B cell (primary cell): ENCODE measurements around the gene TCF12. TPM values are rescaled to one million over a fixed set of nuclear protein-coding genes. Genes with fewer than 3 reads are reported as not detected.
"Not testable (repeated sequence)": the region's sequence is repeated elsewhere in the genome, so short reads cannot be mapped to it uniquely, and the experiment has no call there.

Experiments
- ATAC-seq: fragments of 200-7000 bp; cut with Tn5 transposase; one replicate; pipeline ENCODE4 v1.10.0; 2021; ENCODE audit warnings: low read depth, mild to moderate bottlenecking, moderate number of reproducible peaks, moderate library complexity
- CTCF ChIA-PET: fragments of 350-600 bp; sonication (Branson Sonifier 250); formaldehyde crosslinking; loops from one replicate; lab custom pipeline; 2021; ENCODE audit warnings: antibody characterized with exemption, inconsistent platforms; lab: Charles Lee
- POLR2A ChIA-PET: fragments of 350-600 bp; sonication (Branson Sonifier 250); formaldehyde crosslinking; loops from one replicate; lab custom pipeline; 2021; ENCODE audit warnings: antibody characterized with exemption; lab: Charles Lee
- DNase-seq: peaks from one replicate; pipeline ENCODE4 v3.0.0; 2013
- H2AFZ ChIP-seq: 2 replicates; pipeline ENCODE4 v1.6.1; 2012; ENCODE audit warnings: mild to moderate bottlenecking, low read depth, low read length; ENCODE audit not compliant: insufficient read depth, poor library complexity, severe bottlenecking
- H3K27ac ChIP-seq, 2 donors: 1 replicate in 1 of 2; 2 replicates in 1 of 2; pipeline ENCODE4 v1.5.1; 2012 to 2013; ENCODE audit warnings: low read length in 2 of 2, mild to moderate bottlenecking in 2 of 2, moderate library complexity in 1 of 2
- H3K27me3 ChIP-seq, 4 experiments: fragments of 200-600 bp in 1 of 4; sonication (generic) in 1 of 4; replicated peaks in 1 of 4; 1 replicate in 2 of 4; 2 replicates in 2 of 4; pipeline versions ENCODE4 v1.6.1 to v1.7.0; 2013 to 2016; ENCODE audit warnings: low read length in 3 of 4, mild to moderate bottlenecking in 2 of 4, mixed read lengths in 1 of 4, moderate library complexity in 1 of 4; ENCODE audit not compliant: insufficient read depth in 4 of 4, control insufficient read depth in 3 of 4; ENCODE audit errors: control extremely low read depth in 1 of 4
- H3K36me3 ChIP-seq, 2 experiments: replicated peaks in 1 of 2; 1 replicate in 1 of 2; 2 replicates in 1 of 2; pipeline versions ENCODE4 v1.6.1 to v1.7.1; 2013; ENCODE audit warnings: low read length in 1 of 2; ENCODE audit not compliant: insufficient read depth in 2 of 2, control insufficient read depth in 1 of 2; ENCODE audit errors: control extremely low read depth in 1 of 2, extremely low read depth in 1 of 2
- H3K4me1 ChIP-seq, 2 donors: fragments of 200-600 bp in 1 of 2; sonication (generic) in 1 of 2; 1 replicate in 1 of 2; 2 replicates in 1 of 2; pipeline versions ENCODE4 v1.5.1 to v1.6.1; 2013 to 2017; ENCODE audit warnings: low read length in 2 of 2; ENCODE audit not compliant: control insufficient read depth in 2 of 2, insufficient read depth in 2 of 2
- H3K4me2 ChIP-seq: replicated peaks from 2 replicates; pipeline ENCODE3; 2012; ENCODE audit warnings: mild to moderate bottlenecking, low read depth, low read length; ENCODE audit not compliant: poor library complexity, severe bottlenecking
- H3K4me3 ChIP-seq, 5 experiments: fragments of 200-600 bp in 1 of 5; sonication (generic) in 1 of 5; 1 replicate in 3 of 5; 2 replicates in 2 of 5; pipeline versions ENCODE4 v1.5.1 to v1.7.0; 2011 to 2016; ENCODE audit warnings: low read length in 4 of 5, mild to moderate bottlenecking in 4 of 5, low read depth in 2 of 5, control low read depth in 1 of 5, moderate library complexity in 1 of 5; ENCODE audit not compliant: insufficient read depth in 1 of 5; ENCODE audit errors: control extremely low read depth in 1 of 5, extremely low read depth in 1 of 5
- H3K79me2 ChIP-seq: fragments of 200-600 bp; sonication (generic); one replicate; pipeline ENCODE4 v1.6.0; 2016; ENCODE audit warnings: low read length; ENCODE audit not compliant: control insufficient read depth, insufficient read depth
- H3K9ac ChIP-seq: fragments of 200-600 bp; sonication (generic); 2 replicates; pipeline ENCODE4 v1.6.1; 2017; ENCODE audit warnings: mild to moderate bottlenecking, low read length, moderate library complexity
- H3K9me3 ChIP-seq, 3 donors: one replicate each; pipeline versions ENCODE4 v1.6.1 to v1.7.1; 2013; ENCODE audit warnings: low read length in 2 of 3; ENCODE audit not compliant: control insufficient read depth in 2 of 3, insufficient read depth in 1 of 3; ENCODE audit errors: control extremely low read depth in 1 of 3
- H4K20me1 ChIP-seq: 2 replicates; pipeline ENCODE4 v1.6.0; 2012; ENCODE audit warnings: mild to moderate bottlenecking, low read length; ENCODE audit not compliant: insufficient read depth, control insufficient read depth, poor library complexity, severe bottlenecking
- H3K27ac Mint-ChIP-seq: one replicate; pipeline ENCODE4 v1.8.0; 2021; ENCODE audit warnings: mixed read lengths
- H3K27me3 Mint-ChIP-seq: one replicate; pipeline ENCODE4 v1.8.0; 2021; ENCODE audit warnings: mixed read lengths
- H3K4me1 Mint-ChIP-seq: one replicate; pipeline ENCODE4 v1.8.0; 2021; ENCODE audit warnings: mixed read lengths
- H3K4me3 Mint-ChIP-seq: one replicate; pipeline ENCODE4 v1.8.0; 2021; ENCODE audit warnings: mixed read lengths
- H3K9me3 Mint-ChIP-seq: one replicate; pipeline ENCODE4 v1.8.0; 2022; ENCODE audit warnings: mixed read lengths; ENCODE audit not compliant: insufficient read depth
- EZH2 ChIP-seq: IDR thresholded peaks from 2 replicates; pipeline ENCODE4 v1.6.1; 2012; ENCODE audit warnings: borderline replicate concordance, low read depth, mild to moderate bottlenecking, moderate library complexity, low read length; ENCODE audit not compliant: insufficient read depth, poor library complexity, severe bottlenecking
- WGBS: methylation state at CpG from one replicate; pipeline ENCODE4 v1.1.5; 2013; ENCODE audit warnings: missing lambda C conversion rate; ENCODE audit not compliant: insufficient coverage; 5-methylcytosine and 5-hydroxymethylcytosine counted together
- intact Hi-C: fragments of 100-400 bp; cut with micrococcal nuclease; formaldehyde crosslinking; loops from one replicate; pipeline ENCODE4 v1.10.0; 2022
- polyA plus RNA-seq: library from polyadenylated mRNA; depleted of rRNA; stranded (reverse); fragments of >200 nt; gene quantifications from 2 replicates; pipeline ENCODE4 v1.2.3, GENCODE V29; 2012
- total RNA-seq, 2 donors: library from RNA; stranded (reverse); fragments of 120-200 nt in 1 of 2; gene quantifications; 1 replicate in 1 of 2; 2 replicates in 1 of 2; pipeline versions ENCODE4 v1.2.3 to v1.2.4, GENCODE V29; 2013 to 2022
- TF ChIP-seq, protein P1 (sequence below): fragments of 200-600 bp; IDR thresholded peaks from one replicate; pipeline ENCODE4 v1.8.0; 2022; ENCODE audit warnings: antibody characterized with exemption, mild to moderate bottlenecking

Gene TCF12
- total and polyA plus RNA-seq, 2 donors (not counting 1 experiment from before 2014, with no cell fraction given) = 27.1 to 131 TPM

DNA sequence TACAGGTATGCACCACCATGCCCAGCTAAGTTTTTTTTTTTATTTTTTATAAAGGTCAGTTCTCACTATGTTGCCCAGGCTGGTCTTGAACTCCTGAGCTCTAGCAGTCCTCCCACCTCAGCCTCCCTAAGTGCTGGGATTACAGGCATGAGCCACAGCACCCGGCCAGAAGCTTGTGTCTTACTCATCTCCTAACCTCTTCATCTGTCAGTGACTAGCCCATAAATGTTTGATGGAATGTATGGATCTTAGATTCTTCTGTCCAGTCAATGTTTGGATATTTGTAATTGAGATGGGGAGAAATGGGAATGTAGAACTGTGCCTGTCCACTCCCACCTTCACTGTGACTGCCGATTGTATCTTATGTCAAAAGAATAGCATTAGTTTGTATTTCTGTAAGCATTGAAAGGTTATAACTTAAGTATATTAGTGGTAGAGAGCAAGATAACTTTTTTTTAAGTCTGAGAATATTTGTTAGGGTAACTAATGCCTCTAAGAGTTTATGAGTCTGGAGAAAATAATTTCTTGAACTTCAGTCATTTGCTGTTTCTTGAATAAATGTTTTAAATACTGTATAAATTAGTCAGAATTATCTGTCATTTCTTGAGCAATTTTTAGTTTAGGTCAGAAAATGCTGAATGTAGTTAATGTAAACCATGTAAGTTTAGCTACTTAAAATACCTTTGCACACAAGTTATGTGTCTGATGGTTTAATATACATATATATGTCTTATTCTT is 242.5 kb downstream of the TCF12 start:
- no peak overlapping the region for H3K27ac Mint-ChIP-seq
- CTCF ChIA-PET = interaction anchor here (0.6 to 5.8 kb wide), 3 partner anchors 10 to 53 kb away, joined by 3 to 31 read pairs (median 3); no protein-coding TSS in a partner anchor

GRCh38 chr15:57164251-57164650 is 245.8 kb downstream of the TCF12 start:
- intact Hi-C loops, H3K9me3 ChIP-seq, H3K4me1 Mint-ChIP-seq, H3K27me3 ChIP-seq, H2AFZ ChIP-seq, H3K4me3 ChIP-seq, H3K4me1 ChIP-seq, DNase-seq, H3K79me2 ChIP-seq, H3K4me3 Mint-ChIP-seq, H3K36me3 ChIP-seq, H3K27me3 Mint-ChIP-seq, H3K27ac ChIP-seq, CTCF ChIA-PET, H3K9ac ChIP-seq, ATAC-seq, H3K4me2 ChIP-seq, POLR2A ChIA-PET, H3K9me3 Mint-ChIP-seq, H3K27ac Mint-ChIP-seq, H4K20me1 ChIP-seq: not testable (repeated sequence)
- WGBS = 93% methylated on average over 3 of the region's 7 CpGs

More for the DNA sequence above, 242.5 kb downstream of the TCF12 start:
- TF ChIP-seq, protein P1, sequence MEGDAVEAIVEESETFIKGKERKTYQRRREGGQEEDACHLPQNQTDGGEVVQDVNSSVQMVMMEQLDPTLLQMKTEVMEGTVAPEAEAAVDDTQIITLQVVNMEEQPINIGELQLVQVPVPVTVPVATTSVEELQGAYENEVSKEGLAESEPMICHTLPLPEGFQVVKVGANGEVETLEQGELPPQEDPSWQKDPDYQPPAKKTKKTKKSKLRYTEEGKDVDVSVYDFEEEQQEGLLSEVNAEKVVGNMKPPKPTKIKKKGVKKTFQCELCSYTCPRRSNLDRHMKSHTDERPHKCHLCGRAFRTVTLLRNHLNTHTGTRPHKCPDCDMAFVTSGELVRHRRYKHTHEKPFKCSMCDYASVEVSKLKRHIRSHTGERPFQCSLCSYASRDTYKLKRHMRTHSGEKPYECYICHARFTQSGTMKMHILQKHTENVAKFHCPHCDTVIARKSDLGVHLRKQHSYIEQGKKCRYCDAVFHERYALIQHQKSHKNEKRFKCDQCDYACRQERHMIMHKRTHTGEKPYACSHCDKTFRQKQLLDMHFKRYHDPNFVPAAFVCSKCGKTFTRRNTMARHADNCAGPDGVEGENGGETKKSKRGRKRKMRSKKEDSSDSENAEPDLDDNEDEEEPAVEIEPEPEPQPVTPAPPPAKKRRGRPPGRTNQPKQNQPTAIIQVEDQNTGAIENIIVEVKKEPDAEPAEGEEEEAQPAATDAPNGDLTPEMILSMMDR = no peak
- no peak for TF ChIP-seq EZH2
- Histone ChIP-seq H3K9me3 (no peaks in the 10 kb centered on the region), H3K27me3 (no peaks in the 10 kb centered on the region), H3K4me1 (no peaks in the 10 kb centered on the region), H2AFZ (no peak overlapping the region), H3K9ac (no peak overlapping the region), H4K20me1 (no peaks in the 10 kb centered on the region), H3K79me2 (no peaks in the 10 kb centered on the region), H3K4me2 (no peak overlapping the region), H3K36me3 (no peaks in the 10 kb centered on the region), H3K4me3 (no peak overlapping the region), H3K27ac (no peak overlapping the region)
- Mint-ChIP-seq H3K27me3 (no peaks in the 10 kb centered on the region), H3K9me3 (peaks cover 7% of the 10 kb centered on the region), H3K4me1 (peaks cover 3% of the 10 kb centered on the region), H3K4me3 (no peak overlapping the region)
- intact Hi-C loops = no loop called here
- ATAC-seq (no peak), DNase-seq (no peak)
- no CpG with 5 or more reads among the region's 2 CpGs for WGBS
- POLR2A ChIA-PET = no interaction called here
